Activated CD4-positive, alpha-beta T cell treated with anti-CD3 and anti-CD28 coated beads for 24 hours (primary cell): ENCODE measurements around the gene CACNG3.
"Not testable (repeated sequence)": the region's sequence is repeated elsewhere in the genome, so short reads cannot be mapped to it uniquely, and the experiment has no call there.

Source experiments
- DNase-seq, 2 donors: peaks; one replicate each; pipeline ENCODE4 v3.0.0-alpha.2; 2020; ENCODE audit warnings: low read depth in 2 of 2

Gene CACNG3

GRCh38 chr16:24255456-24256371, at the start of gene CACNG3:
CACNG3 (plus strand) TSS chr16:24256335; CDS start chr16:24256755, 420 bp downstream.
- peak; percentile 17 to 40 for DNase-seq

- no peak for DNase-seq
Measured at GRCh38 chr16:24206926-24207325, 49.2 kb upstream of the CACNG3 start.

GRCh38 chr16:24208710-24209109, 47.4 kb upstream of the CACNG3 start:
- no peak for DNase-seq

DNA sequence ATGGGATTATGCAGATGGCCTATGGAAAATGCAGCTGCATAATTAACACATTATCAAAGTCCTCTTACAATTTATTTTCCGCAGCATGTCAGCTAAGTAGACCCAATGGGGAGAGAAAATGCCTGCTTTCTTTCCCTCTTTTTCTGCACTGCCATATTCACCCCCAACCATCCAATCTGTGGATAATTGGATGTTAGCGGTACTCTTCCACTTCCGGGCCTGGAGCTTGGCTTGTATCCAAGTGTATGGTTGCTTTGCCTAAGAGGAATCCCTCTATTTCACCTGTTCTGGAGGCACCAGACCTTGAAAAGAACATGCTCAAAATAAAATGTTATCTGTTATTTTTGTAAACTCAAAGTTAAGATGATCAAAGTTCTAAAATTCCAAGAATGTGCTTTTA, 41.1 kb upstream of the CACNG3 start:
- no peak for DNase-seq

DNA sequence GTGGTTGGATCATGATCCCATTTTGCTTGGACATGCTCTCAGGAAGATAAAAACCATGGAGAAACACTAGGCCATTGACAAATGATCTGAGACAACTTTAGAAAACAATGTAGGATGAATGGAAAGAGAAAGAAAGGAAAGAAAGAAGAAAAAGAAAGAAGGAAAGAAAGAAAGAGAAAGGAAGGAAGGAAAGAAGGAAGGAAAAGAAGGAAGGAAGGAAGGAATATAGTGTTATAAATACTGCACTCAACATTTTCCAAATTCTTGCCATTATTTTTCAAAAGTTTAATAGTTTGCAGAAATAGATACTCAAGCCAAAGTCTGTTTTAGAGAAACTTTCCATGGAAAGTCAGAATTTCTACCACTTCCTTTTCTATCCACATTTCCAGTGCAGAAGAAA, 39.2 kb upstream of the CACNG3 start:
- no peak for DNase-seq

GRCh38 chr16:24217461-24217860, 38.7 kb upstream of the CACNG3 start:
- DNase-seq = no peak

DNA sequence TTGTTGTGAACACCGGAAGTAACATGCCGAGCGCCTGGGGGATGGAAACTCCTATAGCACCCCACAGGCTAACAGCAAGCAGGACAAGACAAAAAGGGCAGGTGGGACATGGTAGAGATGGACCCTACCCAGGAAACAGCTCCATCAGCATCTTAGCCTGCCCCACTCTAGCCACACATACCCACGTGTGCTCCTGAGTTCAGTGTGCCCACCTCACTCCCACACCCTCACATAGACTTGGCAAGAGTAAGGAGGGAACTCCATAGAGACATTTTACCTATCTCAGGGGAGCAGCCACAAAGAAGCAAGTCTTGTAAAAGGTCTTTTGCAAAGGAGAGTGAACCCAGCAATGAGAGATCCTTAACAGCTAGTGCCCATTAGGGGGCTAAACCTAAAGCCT, 37.8 kb upstream of the CACNG3 start:
- no peak for DNase-seq

GRCh38 chr16:24221219-24221618, 34.9 kb upstream of the CACNG3 start:
- no peak for DNase-seq

DNA sequence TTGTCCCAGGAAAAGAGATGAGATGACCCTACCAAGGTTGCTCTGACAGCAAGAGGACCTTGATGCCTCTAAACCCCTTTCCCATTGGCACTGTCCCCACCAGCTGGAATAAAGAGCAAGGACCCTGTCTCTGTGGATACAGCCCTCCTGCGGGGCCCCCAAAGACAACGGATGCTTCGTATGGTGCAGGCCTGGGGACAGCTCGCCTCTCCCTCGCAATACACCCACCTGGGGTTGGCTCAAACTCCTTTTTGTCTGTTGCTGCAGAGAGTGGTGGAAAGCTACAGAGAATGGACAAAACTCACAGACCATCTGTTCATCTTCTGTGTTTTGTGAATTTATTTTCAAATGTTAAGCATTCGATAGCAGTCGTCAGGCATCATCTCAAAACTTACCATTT, 27.6 kb upstream of the CACNG3 start:
- no peak for DNase-seq

DNA sequence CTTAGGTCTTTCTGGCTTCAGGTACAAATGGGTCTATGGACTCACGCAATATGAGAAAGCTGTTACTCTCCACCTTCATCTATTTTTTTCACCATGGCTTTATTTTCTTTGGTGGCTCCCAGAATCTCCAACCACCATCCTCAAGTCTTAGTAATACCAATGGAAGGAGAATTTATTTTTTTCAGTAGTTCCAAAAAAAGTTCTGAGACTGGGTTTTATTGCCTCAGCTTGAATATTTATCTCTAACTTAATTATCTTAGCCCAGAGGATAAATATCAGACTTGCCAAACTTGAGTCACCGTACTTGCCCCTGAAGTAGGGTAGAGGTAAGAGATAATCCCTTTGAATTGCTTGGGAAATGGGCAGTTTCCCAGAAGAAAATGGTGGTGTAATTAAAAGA, 23.2 kb upstream of the CACNG3 start:
- no peak for DNase-seq

DNA sequence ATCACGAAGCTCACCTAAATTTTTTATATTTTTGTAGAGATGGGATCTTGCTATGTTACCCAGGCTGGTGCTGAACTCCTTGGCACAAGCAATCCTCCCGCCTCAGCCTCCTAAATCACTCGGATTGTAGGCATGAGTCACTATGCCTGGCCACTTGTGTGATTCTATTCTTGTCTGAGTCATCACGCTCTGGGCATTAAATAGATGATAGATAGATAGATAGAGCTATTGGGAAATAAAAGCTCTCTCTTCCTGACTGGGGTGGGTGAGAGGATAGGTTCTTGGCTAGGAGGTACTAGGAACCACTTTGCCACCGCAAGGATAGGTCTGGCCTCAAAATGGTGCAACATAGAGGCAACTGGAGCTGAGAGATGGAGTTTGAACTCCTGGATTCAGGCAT, 21.4 kb upstream of the CACNG3 start:
- no peak for DNase-seq

DNA sequence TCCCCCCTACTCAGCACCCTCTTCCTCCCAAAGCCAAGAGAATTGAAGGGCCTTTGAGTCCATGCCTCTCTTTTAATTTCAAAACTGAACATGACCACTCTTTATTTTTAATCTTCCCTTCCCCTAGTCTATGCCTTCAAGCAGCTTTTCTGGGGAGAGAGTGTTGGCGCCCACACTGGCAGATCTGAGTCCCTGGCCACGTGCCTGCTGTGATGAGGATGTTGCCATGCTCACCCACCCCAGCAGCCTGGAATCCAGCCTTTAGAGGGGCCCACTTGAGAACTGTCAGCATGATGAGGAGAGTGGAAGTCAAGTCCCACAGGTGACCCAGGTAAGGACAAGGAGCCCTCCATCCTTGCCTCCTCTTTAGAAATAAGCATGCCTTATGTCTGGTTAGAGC, 20.3 kb upstream of the CACNG3 start:
- no peak for DNase-seq

DNA sequence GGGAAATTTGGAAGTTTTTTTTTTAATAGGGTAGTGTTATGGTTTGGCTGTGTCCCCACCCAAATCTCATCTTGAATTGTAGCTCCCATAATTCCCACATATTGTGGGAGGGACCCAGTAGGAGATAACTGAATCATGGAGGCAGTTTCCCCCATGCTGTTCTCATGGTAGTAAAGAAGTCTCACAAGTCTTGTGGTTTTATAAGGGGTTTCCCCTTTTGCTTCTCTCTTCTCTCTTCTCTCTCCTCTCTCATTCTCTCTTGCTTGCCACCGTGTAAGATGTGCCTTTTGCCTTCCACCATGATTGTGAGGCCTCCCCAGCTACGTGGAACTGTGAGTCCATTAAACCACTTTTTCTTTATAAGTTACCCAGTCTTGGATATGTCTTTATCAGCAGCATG, 17.3 kb upstream of the CACNG3 start:
- not testable (repeated sequence) for DNase-seq

- no peak for DNase-seq
Measured at GRCh38 chr16:24246911-24247607, 9.1 kb upstream of the CACNG3 start.

GRCh38 chr16:24253192-24253591, 2.9 kb upstream of the CACNG3 start:
- peak; percentile 14 to 17 for DNase-seq

- no peak for DNase-seq
Measured at GRCh38 chr16:24257958-24258357, 1.8 kb downstream of the CACNG3 start.

- no peak for DNase-seq
Measured at GRCh38 chr16:24258791-24259190, 2.7 kb downstream of the CACNG3 start.

DNA sequence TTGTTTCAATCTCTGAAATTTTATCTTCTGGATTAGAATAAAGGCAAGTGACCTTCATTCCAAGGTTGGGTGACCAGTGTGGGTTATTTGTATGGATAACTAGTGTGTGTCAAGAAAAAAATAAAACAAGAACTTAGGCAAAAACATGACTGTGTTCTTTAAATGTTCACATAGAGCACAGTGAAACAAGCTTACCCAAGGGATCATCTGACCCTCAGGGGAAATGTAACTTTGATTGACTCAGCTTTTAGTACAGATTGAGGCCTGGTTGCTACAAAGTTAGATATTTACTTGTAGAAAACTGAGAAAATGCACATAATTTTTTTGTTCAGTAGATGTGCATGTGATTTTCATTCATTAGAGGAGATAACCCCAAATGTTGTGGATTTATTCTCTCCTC, 6.7 kb downstream of the CACNG3 start:
- DNase-seq = no peak

GRCh38 chr16:24270721-24271442, 14.7 kb downstream of the CACNG3 start:
- DNase-seq = no peak

GRCh38 chr16:24272379-24272778, 16.2 kb downstream of the CACNG3 start:
- DNase-seq = no peak

DNA sequence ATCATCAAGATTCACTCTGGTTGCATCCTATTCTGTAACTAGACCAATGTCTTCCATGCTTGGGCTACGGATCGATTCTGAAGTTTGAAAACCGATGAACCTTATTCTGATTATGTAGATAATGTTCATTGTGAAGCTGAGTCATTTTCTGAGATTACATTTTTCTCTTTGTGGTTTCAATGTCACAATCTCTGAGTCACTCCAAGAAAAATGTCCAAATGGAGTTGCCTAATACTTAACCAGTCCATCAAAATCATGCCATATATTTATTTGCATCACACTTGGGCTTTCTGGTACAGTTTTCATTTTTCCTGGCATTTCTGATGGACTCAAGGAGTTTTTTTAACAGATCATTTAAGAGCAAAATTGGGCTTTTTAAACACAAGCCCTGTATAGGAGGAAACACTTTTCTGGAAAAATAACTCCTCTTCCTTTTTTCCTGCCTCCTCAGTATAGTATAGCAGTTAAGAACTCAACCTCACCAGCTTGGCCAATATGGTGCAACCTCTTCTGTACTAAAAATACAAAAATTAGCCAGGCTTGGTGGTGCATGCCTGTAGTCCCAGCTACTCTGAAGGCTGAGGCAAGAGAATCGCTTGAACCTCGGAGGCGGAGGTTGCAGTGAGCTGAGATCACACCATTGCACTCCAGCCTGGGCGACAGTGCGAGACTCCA, 17.5 kb downstream of the CACNG3 start:
- DNase-seq = no peak

- DNase-seq = no peak
Measured at GRCh38 chr16:24275413-24275812, 19.3 kb downstream of the CACNG3 start.
